ENCODE measurements around the gene NFIC. TPM values are rescaled to one million over a fixed set of nuclear protein-coding genes. Genes with fewer than 3 reads are reported as not detected.

NFIC gene
- total RNA-seq, 2 donors from 2014 or later, result 42.0 to 71.3 TPM

DNA sequence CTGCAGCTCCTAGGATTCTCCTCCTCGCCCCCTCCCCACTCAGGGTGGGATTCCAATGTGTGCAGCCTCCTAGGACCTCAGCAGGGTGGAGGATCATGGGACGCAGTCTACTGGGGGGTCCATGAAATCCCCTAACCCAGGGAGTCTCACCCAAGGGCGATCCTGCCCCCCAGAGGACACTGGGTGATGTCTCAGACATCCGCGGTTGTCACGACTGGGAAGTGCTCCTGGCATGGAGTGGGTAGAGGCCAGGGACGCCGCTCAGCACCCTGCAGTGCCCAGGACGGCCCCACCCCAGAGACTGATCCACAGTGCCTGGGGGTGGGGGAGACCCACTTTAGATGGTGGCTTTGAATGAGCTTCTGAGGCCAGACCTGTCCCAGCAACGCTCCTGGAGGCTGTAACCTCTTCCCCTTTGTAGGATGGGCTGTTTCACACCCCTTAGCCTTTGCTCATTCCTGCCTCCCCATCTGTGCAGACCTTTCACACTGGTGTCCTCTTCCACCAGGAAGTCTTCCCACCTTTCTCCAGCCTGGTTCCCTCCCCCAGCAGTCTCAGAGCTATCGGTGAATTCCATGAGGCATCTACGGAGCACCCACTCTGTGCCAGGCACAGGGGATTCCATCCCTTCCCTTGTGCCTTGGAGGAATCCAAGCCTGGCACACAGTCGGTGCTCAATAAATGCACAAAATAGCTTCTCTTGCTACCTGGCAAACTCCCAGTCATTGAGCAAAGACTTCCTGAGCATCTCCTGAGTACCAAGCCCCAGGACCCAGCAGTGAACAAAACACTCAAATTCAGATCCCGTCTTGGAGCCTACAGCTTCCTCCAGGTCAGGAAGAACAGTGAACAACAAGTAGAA is 103.5 kb downstream of the NFIC start:
- intact Hi-C loops (cut with DNase I), result no loop called here
- H3K27ac ChIP-seq, result no peak overlapping the region

GRCh38 chr19:3470500-3471128 is 104.2 kb downstream of the NFIC start:
- Histone ChIP-seq H3K27me3 (no peaks in the 10 kb centered on the region), H3K4me1 (no peaks in the 10 kb centered on the region), H3K27ac (no peak overlapping the region), H3K36me3 (no peaks in the 10 kb centered on the region), H3K9ac (ENCODE audit: low read depth in 2 of 2, low read length in 2 of 2) (no peak overlapping the region), H3K4me3 (no peak overlapping the region), H3K9me3 (no peaks in the 10 kb centered on the region)
- DNase-seq, result no peak
- intact Hi-C loops (cut with DNase I), result no loop called here
- TF ChIP-seq, protein P1, sequence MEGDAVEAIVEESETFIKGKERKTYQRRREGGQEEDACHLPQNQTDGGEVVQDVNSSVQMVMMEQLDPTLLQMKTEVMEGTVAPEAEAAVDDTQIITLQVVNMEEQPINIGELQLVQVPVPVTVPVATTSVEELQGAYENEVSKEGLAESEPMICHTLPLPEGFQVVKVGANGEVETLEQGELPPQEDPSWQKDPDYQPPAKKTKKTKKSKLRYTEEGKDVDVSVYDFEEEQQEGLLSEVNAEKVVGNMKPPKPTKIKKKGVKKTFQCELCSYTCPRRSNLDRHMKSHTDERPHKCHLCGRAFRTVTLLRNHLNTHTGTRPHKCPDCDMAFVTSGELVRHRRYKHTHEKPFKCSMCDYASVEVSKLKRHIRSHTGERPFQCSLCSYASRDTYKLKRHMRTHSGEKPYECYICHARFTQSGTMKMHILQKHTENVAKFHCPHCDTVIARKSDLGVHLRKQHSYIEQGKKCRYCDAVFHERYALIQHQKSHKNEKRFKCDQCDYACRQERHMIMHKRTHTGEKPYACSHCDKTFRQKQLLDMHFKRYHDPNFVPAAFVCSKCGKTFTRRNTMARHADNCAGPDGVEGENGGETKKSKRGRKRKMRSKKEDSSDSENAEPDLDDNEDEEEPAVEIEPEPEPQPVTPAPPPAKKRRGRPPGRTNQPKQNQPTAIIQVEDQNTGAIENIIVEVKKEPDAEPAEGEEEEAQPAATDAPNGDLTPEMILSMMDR (IDR thresholded peaks at IDR 0.05), result no peak

More for the DNA sequence above, 103.5 kb downstream of the NFIC start:
- TF ChIP-seq, protein P1 (IDR thresholded peaks at IDR 0.05), result no peak
- Histone ChIP-seq H3K9me3 (no peaks in the 10 kb centered on the region), H3K4me1 (no peaks in the 10 kb centered on the region), H3K4me3 (no peak overlapping the region), H3K9ac (ENCODE audit: low read depth in 2 of 2, low read length in 2 of 2) (no peak overlapping the region), H3K27me3 (no peaks in the 10 kb centered on the region), H3K36me3 (no peaks in the 10 kb centered on the region)
- DNase-seq, result no peak

DNA sequence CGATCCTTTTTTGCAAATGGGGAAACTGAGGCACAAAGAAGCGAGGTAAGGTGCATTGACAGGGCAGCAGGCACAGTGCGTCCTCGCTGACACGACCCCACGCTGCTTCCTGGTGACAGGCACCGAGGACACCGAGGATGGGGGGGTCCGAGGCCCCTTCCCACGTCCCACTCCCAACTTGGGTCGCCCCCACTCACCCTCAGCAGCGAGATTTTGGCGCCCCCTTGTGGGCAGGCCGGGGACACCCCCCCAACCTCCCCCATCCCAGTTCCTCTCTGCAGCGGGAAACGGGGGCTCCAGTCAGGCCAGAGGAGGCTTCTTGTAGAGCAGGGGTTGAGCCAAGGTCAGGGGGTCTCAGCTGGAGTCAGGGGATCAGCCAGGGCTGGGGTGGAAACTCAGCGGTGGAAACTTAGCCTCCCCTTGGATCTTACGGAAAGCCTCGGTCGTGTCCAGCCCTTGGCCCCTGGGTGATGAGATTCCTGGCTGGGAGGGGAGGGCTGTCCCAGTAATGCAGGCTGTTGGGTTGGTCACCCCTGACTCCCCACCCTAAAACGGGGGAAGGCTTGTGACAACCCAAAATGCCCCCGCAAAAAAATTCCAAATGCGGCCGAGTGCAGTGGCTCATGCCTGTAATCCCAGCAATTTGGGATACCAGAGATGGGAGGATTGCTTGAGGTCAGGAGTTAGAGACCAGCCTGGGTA is 105.7 kb downstream of the NFIC start:
- Histone ChIP-seq H3K36me3 (no peaks in the 10 kb centered on the region), H3K4me1 (no peaks in the 10 kb centered on the region), H3K9me3 (no peaks in the 10 kb centered on the region), H3K27me3 (no peaks in the 10 kb centered on the region), H3K27ac (no peak overlapping the region), H3K9ac (ENCODE audit: low read depth in 2 of 2, low read length in 2 of 2) (no peak overlapping the region), H3K4me3 (no peak overlapping the region)
- TF ChIP-seq, protein P1 (IDR thresholded peaks at IDR 0.05), result peak; percentile 65
- intact Hi-C loops (cut with DNase I), result no loop called here
- no peak for DNase-seq

- H3K4me3 ChIP-seq, result no peak overlapping the region
- H3K9me3 ChIP-seq, result no peaks in the 10 kb centered on the region
- no peaks in the 10 kb centered on the region for H3K27me3 ChIP-seq
- no peak overlapping the region for H3K27ac ChIP-seq
- TF ChIP-seq, protein P1 (IDR thresholded peaks at IDR 0.05), result no peak
- no peak overlapping the region for H3K9ac ChIP-seq (ENCODE audit: low read depth in 2 of 2, low read length in 2 of 2)
- intact Hi-C loops (cut with DNase I), result loop anchor here (2.0 kb wide), 1 partner anchor 149 kb away; no protein-coding TSS in a partner anchor
- no peaks in the 10 kb centered on the region for H3K4me1 ChIP-seq
- peak; percentile 80 for DNase-seq
- no peaks in the 10 kb centered on the region for H3K36me3 ChIP-seq
Measured at GRCh38 chr19:3474010-3474409, 107.6 kb downstream of the NFIC start.

DNA sequence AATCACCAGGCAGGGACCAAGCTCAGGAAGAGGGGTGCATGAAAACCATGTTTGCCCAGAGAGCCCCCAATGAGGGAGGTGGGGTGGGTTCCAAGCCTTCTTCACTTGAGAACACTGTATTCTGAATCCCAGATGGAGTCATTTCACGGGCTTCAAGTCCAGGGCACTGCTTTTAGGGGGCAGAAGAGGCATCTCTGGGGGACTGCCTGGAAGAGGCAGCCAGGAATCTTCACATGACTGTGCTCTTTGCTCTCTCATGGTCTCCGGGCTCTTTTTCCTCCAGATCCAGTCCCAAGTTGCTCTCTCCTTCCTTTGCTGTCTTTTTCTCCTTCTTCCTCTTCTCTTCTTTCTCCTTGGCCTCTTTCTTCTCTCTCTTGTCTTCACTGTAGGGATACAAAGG is 108.2 kb downstream of the NFIC start:
- intact Hi-C loops (cut with DNase I), result loop anchor here (2.0 kb wide), 1 partner anchor 150 kb away; no protein-coding TSS in a partner anchor
- Histone ChIP-seq H3K36me3 (no peaks in the 10 kb centered on the region), H3K27ac (no peak overlapping the region), H3K9ac (ENCODE audit: low read depth in 2 of 2, low read length in 2 of 2) (no peak overlapping the region), H3K27me3 (no peaks in the 10 kb centered on the region), H3K4me1 (no peaks in the 10 kb centered on the region), H3K4me3 (no peak overlapping the region), H3K9me3 (no peaks in the 10 kb centered on the region)
- TF ChIP-seq, protein P1 (IDR thresholded peaks at IDR 0.05), result no peak
- DNase-seq, result no peak

Measured in colonic mucosa (tissue), 4 donors.